ENCODE measurements around the gene CDC14C.

Gene CDC14C

GRCh38 chr7:48976850-48977249, 52.5 kb downstream of the CDC14C start:
- DNase-seq = no peak

Data from activated CD4-positive, alpha-beta T cell treated with anti-CD3 and anti-CD28 coated beads for 1 hour (primary cell).